Nephron (organoid): ENCODE measurements around the gene GALNT9.

ENCODE experiments used
- H3K27ac Mint-ChIP-seq, 3 experiments: 2 replicates each; pipeline ENCODE4 v1.8.0; 2020; ENCODE audit warnings: mixed read lengths in 3 of 3, mild to moderate bottlenecking in 2 of 3, moderate library complexity in 1 of 3
- H3K27me3 Mint-ChIP-seq: 2 replicates; pipeline ENCODE4 v1.8.0; 2021; ENCODE audit warnings: low read depth, mild to moderate bottlenecking, moderate library complexity, mixed read lengths
- H3K36me3 Mint-ChIP-seq: 2 replicates; pipeline ENCODE4 v1.8.0; 2020; ENCODE audit warnings: low read depth, mixed read lengths
- H3K4me1 Mint-ChIP-seq: 2 replicates; pipeline ENCODE4 v1.8.0; 2020; ENCODE audit warnings: mixed read lengths
- H3K4me3 Mint-ChIP-seq, 3 experiments: 2 replicates each; pipeline ENCODE4 v1.8.0; 2020; ENCODE audit warnings: mild to moderate bottlenecking in 3 of 3, mixed read lengths in 3 of 3, moderate library complexity in 2 of 3
- H3K9me3 Mint-ChIP-seq: 2 replicates; pipeline ENCODE4 v1.8.0; 2020; ENCODE audit warnings: mixed read lengths
- CTCF ChIP-seq, 3 experiments: fragments of 200-600 bp; sonication (generic); IDR thresholded peaks; one replicate each; pipeline ENCODE4 v1.5.0; 2021; ENCODE audit warnings: antibody characterized with exemption in 3 of 3; ENCODE audit not compliant: unreplicated experiment in 3 of 3

Gene GALNT9

GRCh38 chr12:132201391-132202120 is 127.8 kb downstream of the GALNT9 start:
- Mint-ChIP-seq H3K27ac (no peak overlapping the region), H3K36me3 (no peaks in the 10 kb centered on the region), H3K4me3 (no peak overlapping the region), H3K4me1 (peaks cover 10% of the 10 kb centered on the region), H3K9me3 (no peaks in the 10 kb centered on the region), H3K27me3 (peaks cover 52% of the 10 kb centered on the region)
- TF ChIP-seq CTCF (IDR thresholded peaks at IDR 0.05; ENCODE audit: unreplicated experiment in 3 of 3) = no peak

- Mint-ChIP-seq H3K4me3 (no peak overlapping the region), H3K4me1 (peaks cover 10% of the 10 kb centered on the region)
These were observed 128.6 kb downstream of the GALNT9 start for GRCh38 chr12:132200800-132201199.

GRCh38 chr12:132199526-132200319 is 129.7 kb downstream of the GALNT9 start:
- Mint-ChIP-seq H3K9me3 (no peaks in the 10 kb centered on the region), H3K4me3 (no peak overlapping the region), H3K36me3 (no peaks in the 10 kb centered on the region), H3K27ac (no peak overlapping the region), H3K27me3 (peaks cover 44% of the 10 kb centered on the region), H3K4me1 (peaks cover 9% of the 10 kb centered on the region)
- no peak for TF ChIP-seq CTCF (IDR thresholded peaks at IDR 0.05; ENCODE audit: unreplicated experiment in 3 of 3)

More at GRCh38 chr12:132200800-132201199, 128.6 kb downstream of the GALNT9 start:
- no peak overlapping the region for H3K27ac Mint-ChIP-seq
- H3K27me3 Mint-ChIP-seq = peaks cover 52% of the 10 kb centered on the region
- TF ChIP-seq CTCF (IDR thresholded peaks at IDR 0.05; ENCODE audit: unreplicated experiment in 3 of 3) = no peak
- no peaks in the 10 kb centered on the region for H3K9me3 Mint-ChIP-seq
- H3K36me3 Mint-ChIP-seq = no peaks in the 10 kb centered on the region

GRCh38 chr12:132199101-132199500 is 130.3 kb downstream of the GALNT9 start:
- TF ChIP-seq CTCF (IDR thresholded peaks at IDR 0.05; ENCODE audit: unreplicated experiment in 3 of 3) = no peak
- H3K4me3 Mint-ChIP-seq = no peak overlapping the region
- peaks cover 3% of the 10 kb centered on the region for H3K9me3 Mint-ChIP-seq
- H3K36me3 Mint-ChIP-seq = no peaks in the 10 kb centered on the region
- no peak overlapping the region for H3K27ac Mint-ChIP-seq
- peaks cover 44% of the 10 kb centered on the region for H3K27me3 Mint-ChIP-seq
- peaks cover 3% of the 10 kb centered on the region for H3K4me1 Mint-ChIP-seq

- Mint-ChIP-seq H3K27me3 (peaks cover 48% of the 10 kb centered on the region), H3K36me3 (no peaks in the 10 kb centered on the region), H3K9me3 (peaks cover 7% of the 10 kb centered on the region), H3K4me3 (no peak overlapping the region), H3K4me1 (no peaks in the 10 kb centered on the region), H3K27ac (no peak overlapping the region)
- no peak for TF ChIP-seq CTCF (IDR thresholded peaks at IDR 0.05; ENCODE audit: unreplicated experiment in 3 of 3)
These were observed 131.6 kb downstream of the GALNT9 start for GRCh38 chr12:132197581-132198354.
